GM19099 (cell line): ENCODE measurements around the gene ITPRID1.

Source experiments
- POLR2A ChIP-seq: IDR thresholded peaks from 3 replicates; pipeline ENCODE4 v1.6.1; 2011; ENCODE audit warnings: low read depth; ENCODE audit not compliant: insufficient read length; ENCODE audit errors: extremely low read depth

ITPRID1 gene

DNA sequence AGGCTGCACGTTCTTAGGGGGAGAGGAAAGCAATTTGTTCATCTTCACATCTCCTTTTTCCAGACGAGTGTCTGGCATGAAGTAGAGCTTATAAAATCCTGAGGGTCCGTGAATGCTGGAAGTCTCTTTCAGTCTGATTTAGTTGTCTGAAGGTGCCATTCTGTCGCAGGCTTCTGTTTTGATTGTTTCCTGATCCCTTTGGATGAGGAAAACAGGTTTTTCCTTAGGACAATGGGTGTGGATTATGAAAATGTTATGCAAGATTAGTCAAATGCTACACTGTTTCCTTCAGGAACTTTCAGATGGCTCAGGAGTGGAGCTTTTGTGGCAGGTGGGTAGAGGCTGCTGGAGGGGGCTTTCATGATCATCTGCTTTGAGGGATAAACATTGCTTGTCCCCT lies at the start of gene ITPRID1:
TSS of gene ITPRID1 (plus strand) at position 301 of the 400 bp plus-strand sequence. CDS start 38,935 bp downstream, outside the sequence.
- no peak for TF ChIP-seq POLR2A

- TF ChIP-seq POLR2A, result no peak
Observed at GRCh38 chr7:31464601-31465000, 49.3 kb upstream of the ITPRID1 start.

- no peak for TF ChIP-seq POLR2A
Observed at GRCh38 chr7:31465285-31465684, 48.6 kb upstream of the ITPRID1 start.

- no peak for TF ChIP-seq POLR2A
Observed at GRCh38 chr7:31466036-31466435, 47.9 kb upstream of the ITPRID1 start.

GRCh38 chr7:31475368-31475767 lies 38.5 kb upstream of the ITPRID1 start:
- no peak for TF ChIP-seq POLR2A

GRCh38 chr7:31476073-31476745 lies 37.7 kb upstream of the ITPRID1 start:
- no peak for TF ChIP-seq POLR2A

GRCh38 chr7:31476941-31477677 lies 36.8 kb upstream of the ITPRID1 start:
- TF ChIP-seq POLR2A, result no peak

DNA sequence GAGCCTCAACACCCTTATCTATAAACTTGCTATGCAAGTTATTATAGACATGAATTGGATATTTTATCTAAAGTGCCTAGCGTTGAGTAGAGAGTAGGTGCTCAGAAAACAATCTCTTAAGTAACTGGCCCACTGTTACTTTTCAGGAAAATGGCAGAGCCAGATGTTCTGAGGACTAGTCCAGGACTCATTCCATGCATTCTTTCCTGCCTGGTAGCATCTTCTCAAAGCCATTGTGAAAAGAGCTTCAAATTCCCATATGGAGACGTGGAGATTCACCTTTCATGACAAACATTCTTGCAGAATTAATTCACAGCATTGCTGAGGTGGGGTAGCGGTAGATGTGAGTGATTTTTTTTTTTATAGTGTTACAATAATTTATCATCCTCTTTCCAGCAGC lies 35.9 kb upstream of the ITPRID1 start:
- no peak for TF ChIP-seq POLR2A

GRCh38 chr7:31478721-31479120 lies 35.2 kb upstream of the ITPRID1 start:
- no peak for TF ChIP-seq POLR2A

GRCh38 chr7:31487071-31487470 lies 26.8 kb upstream of the ITPRID1 start:
- no peak for TF ChIP-seq POLR2A

GRCh38 chr7:31487476-31487875 lies 26.4 kb upstream of the ITPRID1 start:
- TF ChIP-seq POLR2A, result no peak

GRCh38 chr7:31488562-31489203 lies 25.2 kb upstream of the ITPRID1 start:
- TF ChIP-seq POLR2A, result no peak

DNA sequence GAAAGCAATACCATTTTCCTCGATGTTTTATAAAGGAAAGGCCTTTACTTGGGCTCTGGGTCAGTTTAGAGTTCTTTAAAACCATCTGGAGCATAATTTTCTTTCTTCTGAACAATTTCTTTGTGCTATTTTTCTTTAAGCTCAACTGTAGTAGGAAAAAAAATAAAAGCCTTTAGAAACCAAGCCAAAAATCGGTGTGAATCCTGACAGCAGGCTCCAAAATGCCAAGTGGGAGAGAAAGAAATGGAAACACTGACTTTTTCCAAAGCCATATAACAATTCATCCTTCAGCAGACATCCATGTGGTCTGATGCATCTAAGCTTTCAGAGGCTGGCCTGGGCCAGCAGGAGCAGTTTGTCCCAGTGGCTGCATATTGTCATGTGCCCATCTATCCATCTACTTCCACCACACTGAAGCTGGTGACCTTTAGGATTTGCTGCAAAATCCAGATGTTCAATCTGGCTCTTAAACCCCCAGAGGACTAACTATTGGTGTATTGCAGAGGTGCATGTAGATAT lies 23.0 kb upstream of the ITPRID1 start:
- no peak for TF ChIP-seq POLR2A

GRCh38 chr7:31492086-31492485 lies 21.8 kb upstream of the ITPRID1 start:
- TF ChIP-seq POLR2A, result no peak

DNA sequence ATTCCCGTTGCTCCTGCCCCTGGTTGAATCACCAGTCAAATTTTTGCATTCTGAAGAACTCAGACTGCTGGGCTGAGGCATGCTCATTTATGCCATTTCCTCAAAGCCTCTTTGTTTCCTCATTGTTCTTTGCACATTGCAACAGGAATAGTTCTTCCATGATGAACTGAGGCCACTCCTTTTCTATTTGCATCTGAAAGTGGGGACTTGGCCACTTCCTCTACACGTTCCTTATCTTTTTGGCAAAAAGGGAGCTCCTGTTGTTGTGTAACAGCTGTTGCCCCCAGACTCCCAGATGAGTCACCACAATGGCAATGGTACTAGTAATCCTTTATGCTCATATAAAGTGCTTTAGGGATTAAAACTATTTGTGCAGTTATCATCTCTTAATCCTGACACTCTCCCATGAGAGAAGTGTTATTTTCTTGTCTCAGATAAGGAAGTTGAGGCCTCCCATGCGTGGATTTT lies 20.1 kb upstream of the ITPRID1 start:
- TF ChIP-seq POLR2A, result no peak
